Endothelial cell of umbilical vein (primary cell): ENCODE measurements around the gene OLFM2. TPM values are rescaled to one million over a fixed set of nuclear protein-coding genes. Genes with fewer than 3 reads are reported as not detected.

Experiments used
- BruUV-seq: library from RNA; stranded (reverse); fragments of 400-500 nt; replicated peaks from 2 replicates; lab custom pipeline; 2021; lab: Mats Ljungman, UMichigan
- CTCF ChIA-PET: fragments of 300-600, 350-600 bp; sonication (Branson Sonifier 250); formaldehyde crosslinking; loops from one replicate; lab custom pipeline; 2021; ENCODE audit warnings: antibody characterized with exemption, inconsistent platforms; lab: Charles Lee
- POLR2A ChIA-PET: fragments of 300-600, 350-600 bp; sonication (Branson Sonifier 250); formaldehyde crosslinking; loops from one replicate; lab custom pipeline; 2021; ENCODE audit warnings: antibody characterized with exemption, inconsistent platforms; lab: Charles Lee
- DNase-seq: peaks from one replicate; pipeline ENCODE4 v3.0.0-alpha.2; 2011; ENCODE audit warnings: low read depth, low spot score
- FAIRE-seq: peaks from 2 replicates; lab custom pipeline; 2011; peaks lifted over from hg19 to GRCh38; lab: Jason Lieb, UNC
- H2AFZ ChIP-seq: 2 replicates; pipeline ENCODE4 v1.6.0; 2012; ENCODE audit warnings: low read depth, low read length, control low read depth, inconsistent platforms
- H3K27ac ChIP-seq: 2 replicates; pipeline ENCODE4 v1.5.1; 2011; ENCODE audit warnings: low read depth, mild to moderate bottlenecking, control low read depth, low read length, moderate library complexity; ENCODE audit not compliant: insufficient read depth
- H3K27me3 ChIP-seq, 2 experiments: 2 replicates each; pipeline versions ENCODE4 v1.6.0 to v1.6.1; 2011; ENCODE audit warnings: low read length in 2 of 2, mixed read lengths in 1 of 2; ENCODE audit not compliant: control insufficient read depth in 2 of 2, insufficient read depth in 2 of 2
- H3K36me3 ChIP-seq, 2 experiments: 2 replicates in 1 of 2; 3 replicates in 1 of 2; pipeline ENCODE4 v1.5.1; 2011; ENCODE audit warnings: low read length in 2 of 2, mild to moderate bottlenecking in 1 of 2, moderate library complexity in 1 of 2; ENCODE audit not compliant: control insufficient read depth in 2 of 2, insufficient read depth in 2 of 2; ENCODE audit errors: extremely low read depth in 1 of 2
- H3K4me1 ChIP-seq: 3 replicates; pipeline ENCODE4 v1.5.1; 2011; ENCODE audit warnings: mild to moderate bottlenecking, low read length; ENCODE audit not compliant: control insufficient read depth, insufficient read depth; ENCODE audit errors: extremely low read depth
- H3K4me2 ChIP-seq: 2 replicates; pipeline ENCODE4 v1.6.1; 2011; ENCODE audit warnings: low read length, control low read depth, mixed read lengths; ENCODE audit not compliant: insufficient read depth
- H3K4me3 ChIP-seq, 3 experiments: fragments of 200-600 bp in 1 of 3; sonication (generic), shearing (Covaris generic) in 1 of 3; replicated peaks in 1 of 3; 2 replicates each; pipeline ENCODE4 v1.5.1; 2011 to 2016; ENCODE audit warnings: control low read depth in 3 of 3, low read length in 3 of 3, mild to moderate bottlenecking in 2 of 3, inconsistent platforms in 1 of 3, low read depth in 1 of 3, moderate library complexity in 1 of 3; ENCODE audit not compliant: insufficient read depth in 1 of 3
- H3K79me2 ChIP-seq: 2 replicates; pipeline ENCODE4 v1.6.0; 2012; ENCODE audit warnings: low read length, inconsistent platforms; ENCODE audit not compliant: control insufficient read depth, insufficient read depth
- H3K9ac ChIP-seq: replicated peaks from 2 replicates; pipeline ENCODE3; 2011; ENCODE audit warnings: low read length, control low read depth; ENCODE audit not compliant: insufficient read depth; ENCODE audit errors: extremely low read depth
- H3K9me1 ChIP-seq: replicated peaks from 3 replicates; pipeline ENCODE4 v1.6.0; 2011; ENCODE audit warnings: mild to moderate bottlenecking, low read length; ENCODE audit not compliant: control insufficient read depth, insufficient read depth; ENCODE audit errors: extremely low read depth
- H3K9me3 ChIP-seq: replicated peaks from 2 replicates; pipeline ENCODE4 v1.5.1; 2012; ENCODE audit warnings: low read length, inconsistent platforms; ENCODE audit not compliant: control insufficient read depth, insufficient read depth
- H4K20me1 ChIP-seq: replicated peaks from 2 replicates; pipeline ENCODE3; 2011; ENCODE audit warnings: mild to moderate bottlenecking, low read length; ENCODE audit not compliant: control insufficient read depth, insufficient read depth; ENCODE audit errors: extremely low read depth
- EZH2 ChIP-seq: IDR thresholded peaks from 2 replicates; pipeline ENCODE4 v1.6.1; 2012; ENCODE audit warnings: borderline replicate concordance, low read depth, mild to moderate bottlenecking, moderate library complexity, low read length, inconsistent platforms; ENCODE audit not compliant: severe bottlenecking
- FOS ChIP-seq: IDR thresholded peaks from 2 replicates; pipeline ENCODE4 v1.6.1; 2011; ENCODE audit warnings: mild to moderate bottlenecking, low read length, moderate library complexity, borderline replicate concordance; ENCODE audit not compliant: insufficient read depth
- GATA2 ChIP-seq: IDR thresholded peaks from 2 replicates; pipeline ENCODE4 v1.7.0; 2011; ENCODE audit warnings: low read depth, mild to moderate bottlenecking, moderate library complexity, mixed read lengths, low read length; ENCODE audit not compliant: insufficient read length, insufficient read depth
- JUN ChIP-seq: IDR thresholded peaks from 2 replicates; pipeline ENCODE4 v1.6.1; 2011; ENCODE audit warnings: borderline replicate concordance, low read depth; ENCODE audit not compliant: insufficient read length, insufficient read depth
- MYC ChIP-seq: IDR thresholded peaks from one replicate; pipeline ENCODE4 v1.6.1; 2011; ENCODE audit warnings: mild to moderate bottlenecking, low read depth, low read length
- POLR2A ChIP-seq: IDR thresholded peaks from 2 replicates; pipeline ENCODE4 v1.6.1; 2012; ENCODE audit warnings: low read depth, mild to moderate bottlenecking, control low read depth, low read length
- POLR2AphosphoS5 ChIP-seq: IDR thresholded peaks from 2 replicates; pipeline ENCODE4 v1.6.1; 2012; ENCODE audit warnings: low read depth, mild to moderate bottlenecking, control low read depth, low read length, moderate library complexity; ENCODE audit not compliant: insufficient read depth
- dilution Hi-C: fragments of 300-500 bp; cut with MboI; formaldehyde crosslinking; loops from one replicate; pipeline ENCODE4 v1.15.0; 2019; ENCODE audit warnings: low sequenced_read_pairs; ENCODE audit not compliant: extremely low pct_ligation_motif_present
- intact Hi-C: fragments of 100-400 bp; cut with micrococcal nuclease; formaldehyde crosslinking; loops from one replicate; pipeline ENCODE4 v1.10.0; 2022
- polyA plus RNA-seq, 4 experiments: library from polyadenylated mRNA; depleted of rRNA in 3 of 4; stranded (reverse) in 3 of 4; unstranded in 1 of 4; fragments of >200 nt; gene quantifications; 2 replicates each; pipeline versions ENCODE4 v1.2.1 to v1.2.3, GENCODE V29; 2011 to 2012; ENCODE audit warnings: missing spikeins in 1 of 4
- total RNA-seq: library from RNA; stranded (reverse); gene quantifications from 2 replicates; pipeline ENCODE4 v1.2.3, GENCODE V29; 2021
- TF ChIP-seq, protein P1 (sequence below), 2 donors: IDR thresholded peaks; 1 replicate in 1 of 2; 2 replicates in 1 of 2; pipeline ENCODE4 v1.5.1; 2011; ENCODE audit warnings: low read length in 2 of 2, mild to moderate bottlenecking in 2 of 2, moderate library complexity in 2 of 2, control low read depth in 1 of 2, inconsistent platforms in 1 of 2, low read depth in 1 of 2; ENCODE audit not compliant: insufficient read depth in 1 of 2; ENCODE audit errors: extremely low read depth in 1 of 2
- TF ChIP-seq, protein P2 (sequence below): IDR thresholded peaks from 2 replicates; pipeline ENCODE4 v1.6.1; 2011; ENCODE audit not compliant: insufficient read depth, insufficient read length

Gene OLFM2
- total and polyA plus RNA-seq, 2 donors (not counting 3 experiments of a cell fraction or from before 2014, with no cell fraction given) = 0.91 to 1.9 TPM

DNA sequence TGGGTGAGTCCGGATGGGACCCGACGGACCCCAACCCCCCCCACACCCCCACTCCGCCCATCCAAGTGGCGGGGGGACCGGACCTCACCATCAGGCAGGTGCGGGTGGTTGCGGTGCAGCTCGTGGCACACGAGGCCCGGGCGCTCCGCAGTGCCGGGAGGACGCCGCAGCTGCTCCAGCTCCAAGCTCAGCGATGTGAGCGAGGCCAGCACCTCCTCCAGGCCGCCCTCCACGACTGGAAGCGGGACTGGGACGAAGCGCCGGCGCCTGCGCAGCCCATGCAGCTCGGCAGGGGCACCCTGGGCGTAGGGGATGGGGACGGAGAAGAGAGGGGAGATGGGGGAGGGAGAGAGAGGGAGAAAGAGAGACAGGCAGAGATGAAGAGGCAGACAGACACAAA lies 30.1 kb upstream of the OLFM2 start:
- Histone ChIP-seq H3K27ac (no peak overlapping the region), H3K4me2 (no peak overlapping the region), H3K9me1 (no peaks in the 10 kb centered on the region), H3K9me3 (no peaks in the 10 kb centered on the region), H3K36me3 (no peaks in the 10 kb centered on the region), H4K20me1 (no peaks in the 10 kb centered on the region), H3K27me3 (peaks cover 6 to 8% of the 10 kb centered on the region in 2 experiments), H3K4me3 (no peak overlapping the region), H2AFZ (no peak overlapping the region), H3K4me1 (no peaks in the 10 kb centered on the region), H3K79me2 (no peaks in the 10 kb centered on the region), H3K9ac (no peak overlapping the region)
- BruUV-seq = no TSS peak
- TF ChIP-seq, protein P1, sequence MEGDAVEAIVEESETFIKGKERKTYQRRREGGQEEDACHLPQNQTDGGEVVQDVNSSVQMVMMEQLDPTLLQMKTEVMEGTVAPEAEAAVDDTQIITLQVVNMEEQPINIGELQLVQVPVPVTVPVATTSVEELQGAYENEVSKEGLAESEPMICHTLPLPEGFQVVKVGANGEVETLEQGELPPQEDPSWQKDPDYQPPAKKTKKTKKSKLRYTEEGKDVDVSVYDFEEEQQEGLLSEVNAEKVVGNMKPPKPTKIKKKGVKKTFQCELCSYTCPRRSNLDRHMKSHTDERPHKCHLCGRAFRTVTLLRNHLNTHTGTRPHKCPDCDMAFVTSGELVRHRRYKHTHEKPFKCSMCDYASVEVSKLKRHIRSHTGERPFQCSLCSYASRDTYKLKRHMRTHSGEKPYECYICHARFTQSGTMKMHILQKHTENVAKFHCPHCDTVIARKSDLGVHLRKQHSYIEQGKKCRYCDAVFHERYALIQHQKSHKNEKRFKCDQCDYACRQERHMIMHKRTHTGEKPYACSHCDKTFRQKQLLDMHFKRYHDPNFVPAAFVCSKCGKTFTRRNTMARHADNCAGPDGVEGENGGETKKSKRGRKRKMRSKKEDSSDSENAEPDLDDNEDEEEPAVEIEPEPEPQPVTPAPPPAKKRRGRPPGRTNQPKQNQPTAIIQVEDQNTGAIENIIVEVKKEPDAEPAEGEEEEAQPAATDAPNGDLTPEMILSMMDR (IDR thresholded peaks at IDR 0.05; ENCODE audit: extremely low read depth in 1 of 2, insufficient read depth in 1 of 2, low read depth in 1 of 2, low read length in 2 of 2) = no peak
- TF ChIP-seq GATA2 = no peak
- TF ChIP-seq JUN = no peak
- TF ChIP-seq, protein P2, sequence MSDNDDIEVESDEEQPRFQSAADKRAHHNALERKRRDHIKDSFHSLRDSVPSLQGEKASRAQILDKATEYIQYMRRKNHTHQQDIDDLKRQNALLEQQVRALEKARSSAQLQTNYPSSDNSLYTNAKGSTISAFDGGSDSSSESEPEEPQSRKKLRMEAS = no peak
- TF ChIP-seq POLR2A = no peak
- TF ChIP-seq MYC = no peak
- TF ChIP-seq FOS = no peak
- TF ChIP-seq POLR2AphosphoS5 = no peak
- TF ChIP-seq EZH2 = no peak
- dilution Hi-C loops = no loop called here
- POLR2A ChIA-PET = no interaction called here
- intact Hi-C loops = no loop called here
- CTCF ChIA-PET = no interaction called here
- no peak for FAIRE-seq
- no peak for DNase-seq
